Mucosa of descending colon (tissue), 3 donors: ENCODE results near the gene FTH1. TPM values are rescaled to one million over a fixed set of nuclear protein-coding genes. Genes with fewer than 3 reads are reported as not detected.

ENCODE experiments used
- ATAC-seq: fragments of 200-7000 bp; cut with Tn5 transposase; one replicate; pipeline ENCODE4 v1.9.1; 2020; ENCODE audit warnings: mild to moderate bottlenecking, moderate library complexity
- DNase-seq, 3 donors: peaks; one replicate each; pipeline ENCODE4 v3.0.0-alpha.2; 2020
- H3K36me3 ChIP-seq: fragments of 200-600 bp; one replicate; pipeline ENCODE4 v1.8.0; 2021; ENCODE audit warnings: low read depth, mild to moderate bottlenecking
- H3K4me1 ChIP-seq: fragments of 200-600 bp; one replicate; pipeline ENCODE4 v1.8.0; 2021; ENCODE audit warnings: low read depth, mild to moderate bottlenecking
- H3K4me3 ChIP-seq: fragments of 200-600 bp; one replicate; pipeline ENCODE4 v1.8.0; 2021; ENCODE audit warnings: mild to moderate bottlenecking
- H3K9me3 ChIP-seq: fragments of 200-600 bp; one replicate; pipeline ENCODE4 v1.8.0; 2021; ENCODE audit warnings: mild to moderate bottlenecking
- intact Hi-C, 2 donors: fragments of 100-400 bp; cut with DNase I in 1 of 2; cut with micrococcal nuclease in 1 of 2; formaldehyde crosslinking; loops; one replicate each; pipeline versions ENCODE4 v1.11.0 to v1.11.1; 2022; cut with DNase I, micrococcal nuclease
- total RNA-seq, 3 donors: library from RNA; stranded (reverse); fragmentation: NEBNext Ultra II Directional in 2 of 3; extraction: Animal tissue kit (Norgen Biotek cat#: 25700) in 2 of 3; gene quantifications; one replicate each; pipeline versions ENCODE4 v1.2.1 to v1.2.4, GENCODE V29; 2021 to 2023
- TF ChIP-seq, protein P1 (sequence below): fragments of 200-600 bp; IDR thresholded peaks from one replicate; pipeline ENCODE4 v1.8.0; 2022; ENCODE audit warnings: antibody characterized with exemption, mild to moderate bottlenecking
- donor health status: DM: no; HTN: no; CAD: no; lungs with moderate emphysema.
- donor health status: DM: no; HTN: no; CAD: no.
- donor health status: DM: no; HTN: yes; CAD: no.

FTH1 gene
- total RNA-seq, 3 donors from 2014 or later, result 3,081 to 6,795 (median 5,370) TPM

DNA sequence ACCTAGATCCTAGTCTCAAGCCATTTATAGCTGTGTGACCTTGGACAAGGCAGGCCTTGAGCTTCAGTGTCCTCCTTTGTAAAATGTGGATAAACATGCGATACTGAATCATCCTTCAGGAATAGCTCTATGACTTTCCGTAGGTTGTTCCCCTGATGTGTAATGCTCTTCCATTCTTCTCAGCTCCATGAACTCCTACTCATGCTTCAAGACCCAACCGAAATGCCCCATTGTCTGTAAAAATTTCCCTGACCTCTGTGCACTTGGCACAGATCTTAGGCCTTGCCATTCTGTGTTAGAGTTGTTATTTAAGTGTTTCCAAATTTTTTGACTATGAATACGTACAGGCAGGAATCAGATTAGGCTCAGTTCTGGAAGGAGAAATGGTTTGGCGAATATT is 20.5 kb downstream of the FTH1 start:
- no peaks in the 10 kb centered on the region for H3K36me3 ChIP-seq
- H3K9me3 ChIP-seq, result no peaks in the 10 kb centered on the region
- H3K4me3 ChIP-seq, result no peak overlapping the region
- no peak for DNase-seq
- intact Hi-C loops, result loop anchor here (10.0 kb wide), 2 partner anchors 52 to 142 kb away; partner anchors contain the start of gene FADS3 (in 1 of the 2)
- no peaks in the 10 kb centered on the region for H3K4me1 ChIP-seq
- TF ChIP-seq, protein P1, sequence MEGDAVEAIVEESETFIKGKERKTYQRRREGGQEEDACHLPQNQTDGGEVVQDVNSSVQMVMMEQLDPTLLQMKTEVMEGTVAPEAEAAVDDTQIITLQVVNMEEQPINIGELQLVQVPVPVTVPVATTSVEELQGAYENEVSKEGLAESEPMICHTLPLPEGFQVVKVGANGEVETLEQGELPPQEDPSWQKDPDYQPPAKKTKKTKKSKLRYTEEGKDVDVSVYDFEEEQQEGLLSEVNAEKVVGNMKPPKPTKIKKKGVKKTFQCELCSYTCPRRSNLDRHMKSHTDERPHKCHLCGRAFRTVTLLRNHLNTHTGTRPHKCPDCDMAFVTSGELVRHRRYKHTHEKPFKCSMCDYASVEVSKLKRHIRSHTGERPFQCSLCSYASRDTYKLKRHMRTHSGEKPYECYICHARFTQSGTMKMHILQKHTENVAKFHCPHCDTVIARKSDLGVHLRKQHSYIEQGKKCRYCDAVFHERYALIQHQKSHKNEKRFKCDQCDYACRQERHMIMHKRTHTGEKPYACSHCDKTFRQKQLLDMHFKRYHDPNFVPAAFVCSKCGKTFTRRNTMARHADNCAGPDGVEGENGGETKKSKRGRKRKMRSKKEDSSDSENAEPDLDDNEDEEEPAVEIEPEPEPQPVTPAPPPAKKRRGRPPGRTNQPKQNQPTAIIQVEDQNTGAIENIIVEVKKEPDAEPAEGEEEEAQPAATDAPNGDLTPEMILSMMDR, result no peak
- ATAC-seq, result no peak

DNA sequence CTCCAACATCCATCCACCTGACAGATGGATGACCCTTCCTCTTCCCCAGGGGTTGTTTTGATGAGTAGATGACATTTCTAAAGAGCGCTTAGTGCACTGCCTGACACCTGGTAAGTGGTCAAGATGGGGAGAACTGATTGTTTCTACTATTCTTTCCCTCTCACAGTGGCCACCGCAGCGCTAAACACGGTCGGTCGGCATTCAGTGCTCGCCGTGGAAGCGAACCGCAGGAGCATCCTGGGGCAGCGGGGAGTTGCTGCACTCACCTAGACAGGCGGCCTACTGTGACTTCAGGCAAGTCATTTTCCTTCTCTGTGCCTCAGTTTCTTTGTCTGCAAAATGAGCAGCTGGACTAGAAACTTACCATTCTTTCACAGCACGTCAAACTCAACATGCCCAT is 22.2 kb downstream of the FTH1 start:
- Histone ChIP-seq H3K9me3 (no peaks in the 10 kb centered on the region), H3K36me3 (no peaks in the 10 kb centered on the region), H3K4me1 (no peaks in the 10 kb centered on the region), H3K4me3 (no peak overlapping the region)
- ATAC-seq (no peak), DNase-seq (no peak)
- TF ChIP-seq, protein P1, result no peak
- intact Hi-C loops, result loop anchor here (2.0 to 10.0 kb wide), 3 partner anchors 46 to 140 kb away; partner anchors contain the start of gene FADS3 (in 1 of the 2)

DNA sequence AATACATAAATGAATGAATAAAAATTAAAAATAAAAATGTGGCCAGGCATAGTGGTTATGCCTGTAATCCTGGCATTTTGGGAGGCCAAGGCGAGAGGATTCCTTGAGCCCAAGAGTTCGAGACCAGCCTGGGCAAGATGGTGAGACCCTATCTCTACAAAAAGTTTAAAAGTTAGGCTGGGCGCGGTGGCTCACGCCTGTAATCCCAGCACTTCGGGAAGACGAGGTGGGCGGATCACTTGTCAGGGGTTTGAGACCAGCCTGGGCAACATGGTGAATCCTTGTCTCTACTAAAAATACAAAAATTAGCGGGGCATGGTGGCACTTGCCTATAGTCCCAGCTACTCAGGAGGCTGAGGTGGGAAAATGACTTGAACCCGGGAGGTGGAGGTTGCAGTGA is 27.0 kb downstream of the FTH1 start:
- Histone ChIP-seq H3K4me1 (no peaks in the 10 kb centered on the region), H3K9me3 (no peaks in the 10 kb centered on the region), H3K4me3 (no peak overlapping the region), H3K36me3 (no peaks in the 10 kb centered on the region)
- intact Hi-C loops, result loop anchor here (10.0 kb wide), 2 partner anchors 46 to 136 kb away; partner anchors contain the start of gene FADS3 (in 1 of the 2)
- DNase-seq (no peak), ATAC-seq (no peak)
- TF ChIP-seq, protein P1, result no peak

DNA sequence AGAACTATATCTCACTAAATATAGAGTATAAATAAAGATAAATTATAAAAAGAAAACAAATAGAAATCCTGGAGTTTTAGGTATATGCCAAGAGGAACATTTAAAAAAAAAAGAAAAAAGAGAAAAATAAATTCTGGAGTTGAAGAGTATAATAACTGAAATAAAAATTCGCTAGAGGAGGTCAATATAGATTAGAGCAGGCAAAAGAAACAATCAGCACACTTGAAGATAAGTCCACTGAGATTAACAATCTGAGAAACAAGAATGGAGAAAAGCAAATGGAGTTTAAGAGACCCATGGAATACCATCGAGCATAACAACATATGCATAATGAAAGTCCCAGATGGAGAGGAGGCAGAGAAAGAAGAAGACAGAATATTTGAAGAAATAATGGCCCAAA is 31.6 kb downstream of the FTH1 start:
- H3K4me3 ChIP-seq, result no peak overlapping the region
- H3K4me1 ChIP-seq, result no peaks in the 10 kb centered on the region
- H3K9me3 ChIP-seq, result no peaks in the 10 kb centered on the region
- no peaks in the 10 kb centered on the region for H3K36me3 ChIP-seq
- TF ChIP-seq, protein P1, result no peak
- intact Hi-C loops, result no loop called here
- no peak for ATAC-seq
- no peak for DNase-seq

DNA sequence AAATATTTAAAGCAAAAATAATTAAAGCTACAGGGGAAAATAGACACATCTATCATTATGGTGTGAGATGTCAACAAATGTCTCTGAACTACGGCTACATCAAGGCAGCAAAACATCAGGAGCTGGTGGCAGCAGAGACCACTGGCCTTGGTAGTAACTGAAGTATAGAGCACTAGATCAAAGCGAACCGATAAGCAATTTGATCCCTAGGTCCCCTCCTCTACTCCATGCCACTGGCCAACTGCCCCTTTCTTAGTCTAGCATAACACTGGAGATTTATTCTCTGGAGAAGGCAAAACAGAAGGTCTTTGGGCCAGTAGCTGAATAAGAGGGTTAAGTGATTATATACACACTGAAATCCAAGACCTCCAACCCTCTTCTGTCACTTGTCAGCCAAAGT is 36.5 kb downstream of the FTH1 start:
- intact Hi-C loops, result no loop called here
- Histone ChIP-seq H3K9me3 (no peaks in the 10 kb centered on the region), H3K4me1 (no peaks in the 10 kb centered on the region), H3K36me3 (no peaks in the 10 kb centered on the region), H3K4me3 (no peak overlapping the region)
- TF ChIP-seq, protein P1, result no peak
- ATAC-seq (no peak), DNase-seq (no peak)

DNA sequence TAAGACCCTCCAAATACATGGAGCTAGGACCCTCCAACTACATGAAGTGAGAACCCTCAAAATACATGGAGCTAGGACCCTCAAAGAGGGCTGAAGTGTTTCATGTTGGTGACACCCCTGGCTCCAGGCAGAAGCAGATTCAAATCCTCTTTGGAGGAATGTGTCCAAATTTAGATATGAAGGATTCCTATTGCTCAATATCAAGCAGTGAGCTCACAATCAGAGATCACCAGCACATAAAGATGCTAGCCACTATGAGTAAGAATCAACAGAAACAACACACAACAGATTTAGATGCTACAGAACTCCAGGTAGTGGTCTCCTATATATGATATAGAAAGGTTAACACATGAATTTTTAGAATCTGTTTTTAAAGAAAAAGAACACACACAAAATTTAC is 38.8 kb downstream of the FTH1 start:
- no peak for ATAC-seq
- Histone ChIP-seq H3K9me3 (no peaks in the 10 kb centered on the region), H3K36me3 (no peaks in the 10 kb centered on the region), H3K4me3 (no peak overlapping the region), H3K4me1 (no peaks in the 10 kb centered on the region)
- intact Hi-C loops, result no loop called here
- no peak for DNase-seq
- TF ChIP-seq, protein P1, result no peak
